Fibroblast of gingiva (primary cell): ENCODE measurements around the gene AP4S1.
"Not testable (repeated sequence)": the region's sequence is repeated elsewhere in the genome, so short reads cannot be mapped to it uniquely, and the experiment has no call there.

Experiments used
- DNase-seq: peaks from one replicate; pipeline ENCODE4 v3.0.0-alpha.2; 2011; ENCODE audit warnings: low read depth

AP4S1 gene

DNA sequence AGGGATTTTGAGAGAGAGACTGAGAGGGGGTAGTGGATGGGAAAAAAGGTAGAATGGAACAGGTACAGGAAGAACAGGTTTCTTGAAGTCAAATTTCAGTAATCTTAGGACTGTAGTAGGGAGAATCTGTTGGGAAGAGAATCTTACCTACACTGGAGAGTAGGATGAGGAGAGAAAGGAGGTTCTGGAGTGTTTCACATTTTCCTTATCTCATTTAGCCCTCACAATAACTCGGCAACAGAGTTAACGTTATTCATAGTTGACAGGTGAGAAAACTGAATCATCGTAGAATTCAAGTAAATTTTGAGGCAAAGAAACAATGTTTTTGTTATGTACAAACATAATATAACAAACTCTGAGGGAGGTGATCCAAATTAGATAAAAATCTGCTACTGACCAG, 17.9 kb downstream of the AP4S1 start:
- no peak for DNase-seq

DNA sequence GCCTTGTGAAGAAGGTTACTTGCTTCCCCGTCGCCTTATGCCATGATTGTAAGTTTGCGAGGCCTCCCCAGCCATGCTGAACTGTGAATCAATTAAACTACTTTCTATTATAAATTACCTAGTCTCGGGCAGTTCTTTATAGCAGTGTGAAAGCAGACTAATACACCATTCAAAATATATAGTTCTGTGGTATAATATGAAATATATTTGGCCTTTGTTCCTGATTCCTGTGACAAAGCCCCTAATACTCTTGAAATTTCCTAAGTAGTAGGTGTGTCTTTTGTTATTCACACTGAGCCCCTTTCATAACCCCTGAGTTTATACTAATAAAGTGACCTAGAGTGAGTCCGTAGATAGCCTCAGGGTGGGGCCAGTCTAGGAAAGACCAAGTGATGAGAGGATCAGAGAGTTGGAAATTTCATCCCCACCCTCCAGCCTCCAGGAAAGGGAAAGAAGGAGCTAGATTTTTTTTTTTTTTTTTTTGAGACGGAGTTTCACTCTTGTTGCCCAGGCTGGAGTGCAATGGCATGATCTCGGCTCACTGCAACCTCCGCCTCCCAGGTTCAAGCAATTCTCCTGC, 20.1 kb downstream of the AP4S1 start:
- no peak for DNase-seq

DNA sequence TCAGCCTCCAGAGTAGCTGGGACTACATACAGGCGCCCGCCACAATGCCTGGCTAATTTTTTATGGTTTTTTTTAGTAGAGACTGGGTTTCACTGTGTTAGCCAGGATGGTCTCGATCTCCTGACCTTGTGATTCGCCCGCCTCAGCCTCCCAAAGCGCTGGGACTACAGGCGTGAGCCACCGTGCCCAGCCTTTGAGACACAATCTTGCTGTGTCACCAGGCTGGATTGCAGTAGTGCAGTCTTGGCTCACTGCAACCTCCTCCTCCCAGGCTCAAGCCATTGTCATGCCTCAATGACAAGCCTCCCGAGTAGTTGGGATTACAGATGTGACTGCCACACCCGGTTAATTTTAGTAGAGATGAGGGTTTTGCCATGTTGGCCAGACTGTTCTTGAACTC, 22.1 kb downstream of the AP4S1 start:
- no peak for DNase-seq

GRCh38 chr14:31051023-31051422, 25.6 kb downstream of the AP4S1 start:
- no peak for DNase-seq

GRCh38 chr14:31051511-31051910, 26.1 kb downstream of the AP4S1 start:
- no peak for DNase-seq

- DNase-seq: peak; percentile 52
Measured at GRCh38 chr14:31052905-31053586, 27.6 kb downstream of the AP4S1 start.

DNA sequence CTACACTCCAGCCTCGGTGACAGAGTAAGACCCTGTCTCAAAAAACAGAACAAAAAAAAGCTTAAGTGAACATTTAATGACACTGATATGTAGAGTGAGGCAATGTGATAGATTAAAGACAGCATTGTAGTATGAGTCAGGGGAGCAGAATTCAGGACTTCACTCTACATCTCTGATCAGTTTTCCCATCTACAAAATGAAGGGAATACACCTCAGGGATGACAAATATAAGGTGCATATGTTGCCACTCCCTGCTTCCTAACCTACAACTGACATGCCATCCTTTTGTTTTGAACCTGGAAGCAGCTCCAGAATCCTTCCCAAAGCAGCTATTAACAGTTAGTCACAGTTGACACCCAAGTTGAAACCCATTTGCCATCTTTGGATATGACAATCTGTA, 31.6 kb downstream of the AP4S1 start:
- no peak for DNase-seq

GRCh38 chr14:31057701-31058364, 32.4 kb downstream of the AP4S1 start:
- no peak for DNase-seq

DNA sequence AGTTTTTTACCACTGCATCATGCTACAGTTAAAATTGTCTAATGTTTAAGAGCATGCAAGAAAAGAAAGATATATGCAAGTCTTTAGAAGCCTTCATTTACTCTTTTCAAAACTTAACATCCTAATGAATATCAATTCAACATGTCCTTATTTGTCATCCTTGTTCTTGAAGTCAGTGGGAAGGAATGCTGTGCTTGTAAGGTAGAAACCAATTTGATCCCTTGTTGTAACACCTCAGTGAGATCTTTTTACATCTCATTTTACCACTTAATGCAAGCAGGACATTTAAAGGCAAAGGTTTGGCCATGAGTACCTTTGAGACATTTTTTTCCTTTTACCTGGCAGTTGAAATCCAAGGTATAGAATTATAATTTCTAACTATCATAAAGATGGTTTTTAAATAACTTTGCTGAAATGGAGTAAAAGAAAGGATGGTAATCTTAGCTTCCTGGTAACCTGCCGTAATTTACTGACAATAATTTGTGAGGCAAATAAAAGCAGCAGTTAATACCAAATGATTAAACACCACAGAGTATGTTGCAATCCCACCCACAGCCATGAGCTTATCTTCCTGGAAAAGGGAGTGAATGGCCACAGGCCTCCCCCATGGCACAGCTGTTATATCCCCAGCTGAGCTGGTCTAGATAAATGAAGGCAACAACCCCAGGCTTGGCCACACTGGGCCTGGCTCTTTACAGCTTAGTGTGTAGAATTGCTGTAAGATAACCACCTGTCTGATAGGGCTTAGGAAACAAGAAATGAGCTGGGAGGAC, 33.9 kb downstream of the AP4S1 start:
- DNase-seq: peak; percentile 63

DNA sequence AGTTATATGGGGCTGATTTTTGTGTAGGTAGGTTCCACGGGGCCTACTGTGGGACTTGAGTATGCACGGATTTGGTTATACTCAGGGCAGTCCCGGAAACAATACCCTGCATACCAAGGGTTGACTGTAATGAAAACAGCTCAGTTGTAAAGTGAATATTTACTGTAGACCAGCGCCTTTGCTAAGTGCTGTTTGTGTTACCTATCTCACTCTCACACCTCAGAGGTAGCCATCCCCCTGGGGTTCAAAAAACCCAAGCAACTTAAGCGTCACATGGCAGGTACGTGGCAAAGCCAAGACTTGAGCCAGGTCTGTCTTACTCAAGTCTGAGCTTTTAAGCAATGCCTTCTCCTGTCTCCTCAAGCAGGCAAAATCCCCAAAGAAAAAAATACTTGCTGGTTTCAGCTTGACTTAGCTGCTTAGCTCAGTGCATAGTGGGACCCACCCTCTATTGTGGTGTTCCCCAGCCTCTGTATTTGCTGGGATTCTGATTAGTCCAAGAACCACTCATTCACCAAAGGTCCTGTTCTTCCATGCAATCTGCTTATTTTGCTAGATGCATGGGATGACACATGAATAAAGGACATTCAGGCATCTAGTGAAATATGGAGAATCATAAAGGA, 34.9 kb downstream of the AP4S1 start:
- no peak for DNase-seq

DNA sequence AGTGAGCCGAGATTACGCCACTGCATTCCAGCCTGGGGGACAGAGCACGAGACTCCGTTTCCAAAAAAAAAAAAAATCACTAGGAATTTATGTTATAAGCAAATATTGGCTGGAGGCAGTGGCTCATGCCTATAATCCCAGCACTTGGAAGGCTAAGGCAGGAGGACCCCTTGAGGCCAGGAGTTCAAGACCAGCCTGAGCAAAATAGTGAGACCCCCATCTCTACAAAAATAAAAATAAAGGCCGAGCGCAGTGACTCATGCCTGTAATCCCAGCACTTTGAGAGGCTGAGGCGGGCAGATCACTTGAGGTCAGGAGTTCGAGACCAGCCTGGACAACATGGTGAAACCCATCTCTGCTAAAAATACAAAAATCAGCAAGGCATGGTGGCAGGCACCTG, 37.5 kb downstream of the AP4S1 start:
- not testable (repeated sequence) for DNase-seq

GRCh38 chr14:31068235-31068634, 42.8 kb downstream of the AP4S1 start:
- no peak for DNase-seq

DNA sequence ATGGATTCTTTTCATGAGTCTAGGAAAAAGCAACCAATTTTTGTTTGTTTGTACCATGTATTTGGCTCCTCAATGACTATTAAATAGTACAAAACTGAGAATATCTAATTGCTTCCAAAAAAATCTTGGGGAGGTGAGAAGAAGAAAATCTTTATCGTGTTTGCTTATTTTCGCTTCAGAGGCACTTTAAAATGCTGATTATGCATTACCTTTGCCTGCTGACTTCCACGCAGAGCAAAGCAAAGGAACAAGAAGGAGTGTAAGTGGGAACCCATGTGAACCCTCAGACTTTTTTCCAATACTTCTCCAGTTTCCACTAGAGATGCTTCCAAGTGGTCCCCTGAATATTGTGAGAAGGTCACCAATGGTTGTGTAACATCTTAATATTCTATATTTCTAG, 43.9 kb downstream of the AP4S1 start:
- DNase-seq: no peak

GRCh38 chr14:31070431-31070830, 45.0 kb downstream of the AP4S1 start:
- peak; percentile 78 for DNase-seq

DNA sequence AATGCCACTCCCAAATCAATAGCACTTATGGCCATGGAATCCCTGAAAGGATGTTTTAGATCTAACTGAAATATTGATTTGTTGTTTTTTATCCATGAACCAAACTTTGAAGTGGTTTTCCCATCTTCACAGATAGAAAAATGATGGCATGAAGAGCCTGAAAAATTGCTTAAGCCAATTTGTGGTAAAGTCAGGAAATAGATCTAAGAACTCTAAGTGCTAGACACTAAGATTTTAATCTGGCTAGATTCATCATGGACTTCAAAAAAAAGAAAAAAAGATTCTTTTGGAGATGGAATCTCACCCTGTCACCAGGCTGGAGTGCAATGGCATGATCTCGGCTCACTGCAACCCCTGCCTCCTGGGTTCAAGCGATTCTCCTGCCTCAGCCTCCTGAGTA, 45.7 kb downstream of the AP4S1 start:
- no peak for DNase-seq

GRCh38 chr14:31075144-31075543, 49.7 kb downstream of the AP4S1 start:
- DNase-seq: no peak

GRCh38 chr14:31078766-31079165, 53.3 kb downstream of the AP4S1 start:
- no peak for DNase-seq

DNA sequence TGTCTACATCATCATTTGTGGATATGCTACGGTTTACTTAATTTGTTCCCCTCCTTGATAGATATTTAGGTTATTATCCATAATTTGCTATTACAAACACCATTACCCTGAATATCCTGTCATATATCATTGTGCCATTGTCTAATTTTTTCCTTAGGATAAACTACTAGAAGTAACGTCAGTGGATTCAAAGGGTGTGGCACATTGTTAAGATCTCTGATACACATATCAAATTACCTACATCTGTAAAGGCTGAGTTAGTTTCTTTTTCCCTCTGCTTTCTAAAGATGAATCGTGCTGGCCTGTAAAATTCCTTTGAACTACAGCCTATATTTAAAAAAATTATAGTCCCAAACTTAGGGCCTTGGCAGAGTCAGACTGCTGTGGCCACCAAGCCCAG, 54.6 kb downstream of the AP4S1 start:
- DNase-seq: peak; percentile 40

- DNase-seq: no peak
Measured at GRCh38 chr14:31080484-31080883, 55.0 kb downstream of the AP4S1 start.

DNA sequence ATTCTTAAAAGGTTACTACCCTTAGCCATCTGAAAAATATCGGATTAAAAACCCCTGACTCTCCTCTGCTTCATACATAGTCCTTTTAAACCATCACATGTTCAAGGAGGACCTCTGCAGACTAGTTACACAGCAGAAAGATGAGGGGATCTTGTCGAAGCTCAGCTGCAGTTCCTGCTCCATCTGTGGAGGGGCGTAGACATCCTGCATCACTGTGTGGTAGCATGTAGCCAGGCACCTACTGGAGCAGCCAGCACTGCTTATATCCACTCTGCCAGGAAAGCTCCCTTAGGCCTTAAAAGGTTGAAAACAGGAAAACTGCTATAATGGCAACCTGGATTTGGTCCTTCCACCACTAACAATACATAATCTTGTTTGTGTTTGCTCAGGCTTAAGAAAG, 58.3 kb downstream of the AP4S1 start:
- no peak for DNase-seq

DNA sequence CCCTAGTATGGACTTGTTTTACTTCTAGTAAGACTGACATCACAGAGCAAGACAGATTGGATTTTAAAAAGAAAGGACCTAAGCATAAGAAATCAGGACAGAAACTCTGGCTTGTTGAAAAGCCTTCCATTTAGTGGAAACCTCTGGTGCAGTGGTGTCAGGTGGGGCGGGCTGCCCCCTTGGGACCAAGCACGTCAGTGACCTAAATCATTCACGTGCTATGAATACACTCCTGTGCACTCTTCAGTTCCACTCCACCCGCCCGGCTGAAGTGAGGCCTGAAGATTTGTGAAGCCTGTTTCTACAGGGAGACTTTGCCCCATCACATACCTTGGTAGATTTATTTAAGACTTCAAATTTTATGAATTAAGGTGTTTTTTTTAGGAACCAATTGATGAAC, 58.9 kb downstream of the AP4S1 start:
- DNase-seq: no peak

DNA sequence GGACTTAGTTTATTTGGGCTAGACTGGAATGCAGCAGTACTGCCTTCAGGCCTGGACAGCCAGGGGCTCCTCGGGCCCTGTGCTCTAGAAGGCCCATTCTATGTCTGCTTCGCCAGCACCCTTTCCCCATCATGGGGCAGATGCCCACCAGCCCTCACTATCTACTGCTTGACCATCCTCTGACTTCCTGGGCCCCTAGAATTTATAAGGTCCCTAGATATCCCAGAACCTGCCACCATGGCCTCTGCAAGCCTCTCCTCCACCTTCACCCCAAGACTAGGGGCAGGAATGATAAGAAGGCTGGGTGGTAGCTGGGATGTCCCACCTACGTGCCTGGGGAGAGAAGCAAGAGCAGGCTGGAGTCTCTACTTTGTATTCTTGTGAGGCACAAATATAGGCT, 59.6 kb downstream of the AP4S1 start:
- no peak for DNase-seq
